Activated CD4-positive, alpha-beta T cell treated with anti-CD3 and anti-CD28 coated beads for 1 hour (primary cell): ENCODE results near the gene SEC22C.
"Not testable (repeated sequence)": the region's sequence is repeated elsewhere in the genome, so short reads cannot be mapped to it uniquely, and the experiment has no call there.

ENCODE experiments used
- DNase-seq: peaks from one replicate; pipeline ENCODE4 v3.0.0-alpha.2; 2020

SEC22C gene

GRCh38 chr3:42581709-42582473 lies at the start of gene SEC22C:
SEC22C (minus strand) TSS chr3:42581967; CDS start chr3:42569046, 12,921 bp downstream.
- peak; percentile 92 for DNase-seq

- DNase-seq = no peak
Observed at GRCh38 chr3:42613462-42613861, 31.7 kb upstream of the SEC22C start.

GRCh38 chr3:42612928-42613327 lies 31.2 kb upstream of the SEC22C start:
- DNase-seq = no peak

- DNase-seq = no peak
Observed at GRCh38 chr3:42612217-42612616, 30.4 kb upstream of the SEC22C start.

- no peak for DNase-seq
Observed at GRCh38 chr3:42610976-42611375, 29.2 kb upstream of the SEC22C start.

- no peak for DNase-seq
Observed at GRCh38 chr3:42608581-42608980, 26.8 kb upstream of the SEC22C start.

- no peak for DNase-seq
Observed at GRCh38 chr3:42605546-42606173, 23.9 kb upstream of the SEC22C start.

GRCh38 chr3:42602961-42603360 lies 21.2 kb upstream of the SEC22C start:
- DNase-seq = no peak

GRCh38 chr3:42601896-42602581 lies 20.3 kb upstream of the SEC22C start:
- DNase-seq = no peak

GRCh38 chr3:42600958-42601675 lies 19.4 kb upstream of the SEC22C start:
- DNase-seq = peak; percentile 30

- DNase-seq = peak; percentile 99
Observed at GRCh38 chr3:42600111-42600957, 18.6 kb upstream of the SEC22C start, which contains the start of gene NKTR. NKTR (plus strand) TSS chr3:42600686; CDS start chr3:42601007, 321 bp downstream.

GRCh38 chr3:42597098-42597497 lies 15.3 kb upstream of the SEC22C start:
- DNase-seq = not testable (repeated sequence)

- no peak for DNase-seq
Observed at GRCh38 chr3:42595682-42596081, 13.9 kb upstream of the SEC22C start.

GRCh38 chr3:42593635-42594034 lies 11.9 kb upstream of the SEC22C start:
- no peak for DNase-seq

- no peak for DNase-seq
Observed at GRCh38 chr3:42591811-42592210, 10.0 kb upstream of the SEC22C start.

- no peak for DNase-seq
Observed at GRCh38 chr3:42590989-42591756, 9.4 kb upstream of the SEC22C start.

- no peak for DNase-seq
Observed at GRCh38 chr3:42589382-42590109, 7.8 kb upstream of the SEC22C start.

GRCh38 chr3:42588625-42589024 lies 6.9 kb upstream of the SEC22C start:
- DNase-seq = no peak

GRCh38 chr3:42582474-42583070 lies 805 bp upstream of the SEC22C start:
- DNase-seq = no peak

- no peak for DNase-seq
Observed at GRCh38 chr3:42581400-42581708, 413 bp downstream of the SEC22C start.
